ENCODE results near the gene MIA2.

GRCh38 chr14:39416072-39416471 is 182.4 kb downstream of the MIA2 start:
- no peak for TF ChIP-seq POLR2AphosphoS5 (IDR thresholded peaks at IDR 0.05)
- no peak for TF ChIP-seq CTCF (IDR thresholded peaks at IDR 0.05)
- no peak for TF ChIP-seq POLR2A (IDR thresholded peaks at IDR 0.05)
